HFFc6 (cell line): ENCODE results near the gene PSD2. TPM values are rescaled to one million over a fixed set of nuclear protein-coding genes. Genes with fewer than 3 reads are reported as not detected.

Experiments used
- DNase-seq: peaks from one replicate; pipeline ENCODE4 v3.0.0-alpha.2; 2018
- H3K27ac Mint-ChIP-seq: 2 replicates; pipeline ENCODE4 v1.8.0; 2020; ENCODE audit warnings: mild to moderate bottlenecking, mixed read lengths
- H3K27me3 Mint-ChIP-seq: 2 replicates; pipeline ENCODE4 v1.8.0; 2021; ENCODE audit warnings: mild to moderate bottlenecking, moderate library complexity, mixed read lengths; ENCODE audit not compliant: insufficient read depth
- H3K36me3 Mint-ChIP-seq: 2 replicates; pipeline ENCODE4 v1.8.0; 2021; ENCODE audit warnings: low read depth, mixed read lengths
- H3K4me1 Mint-ChIP-seq: 2 replicates; pipeline ENCODE4 v1.8.0; 2020; ENCODE audit warnings: low read depth, mixed read lengths
- H3K4me3 Mint-ChIP-seq: 2 replicates; pipeline ENCODE4 v1.8.0; 2020; ENCODE audit warnings: mild to moderate bottlenecking, moderate library complexity, mixed read lengths
- H3K9me3 Mint-ChIP-seq: 2 replicates; pipeline ENCODE4 v1.8.0; 2020; ENCODE audit warnings: mild to moderate bottlenecking, mixed read lengths
- CTCF ChIP-seq: fragments of 200-600 bp; sonication (generic); IDR thresholded peaks from 2 replicates; pipeline ENCODE4 v1.5.0; 2021; ENCODE audit warnings: antibody characterized with exemption, mild to moderate bottlenecking
- total RNA-seq, 6 experiments: library from RNA; stranded (reverse); fragmentation: NEBNext Ultra II Directional; extraction: Animal tissue kit (Norgen Biotek cat#: 25700); gene quantifications; 2 replicates in 1 of 6; 3 replicates in 5 of 6; pipeline ENCODE4 v1.2.3, GENCODE V29; 2021

The PSD2 gene
- total RNA-seq, 6 experiments from 2014 or later: 0.02 to 0.14 (median 0.07) TPM; not detected in 1

- DNase-seq: no peak
- H3K36me3 Mint-ChIP-seq: no peaks in the 10 kb centered on the region
- H3K27ac Mint-ChIP-seq: no peak overlapping the region
- peaks cover 39% of the 10 kb centered on the region for H3K27me3 Mint-ChIP-seq
- TF ChIP-seq CTCF: no peak
- H3K4me1 Mint-ChIP-seq: no peaks in the 10 kb centered on the region
- H3K4me3 Mint-ChIP-seq: no peak overlapping the region
- no peaks in the 10 kb centered on the region for H3K9me3 Mint-ChIP-seq
These were observed 61.1 kb downstream of the PSD2 start for GRCh38 chr5:139856714-139857113.

GRCh38 chr5:139859013-139859412, 63.4 kb downstream of the PSD2 start:
- Mint-ChIP-seq H3K27me3 (peaks cover 32% of the 10 kb centered on the region), H3K9me3 (no peaks in the 10 kb centered on the region), H3K4me1 (no peaks in the 10 kb centered on the region), H3K4me3 (no peak overlapping the region), H3K36me3 (no peaks in the 10 kb centered on the region), H3K27ac (no peak overlapping the region)
- DNase-seq: no peak
- no peak for TF ChIP-seq CTCF

GRCh38 chr5:139861021-139861888, 65.6 kb downstream of the PSD2 start:
- no peak for DNase-seq
- H3K4me3 Mint-ChIP-seq: no peak overlapping the region
- TF ChIP-seq CTCF: no peak
- no peak overlapping the region for H3K27ac Mint-ChIP-seq
- no peaks in the 10 kb centered on the region for H3K36me3 Mint-ChIP-seq
- H3K9me3 Mint-ChIP-seq: no peaks in the 10 kb centered on the region
- peaks cover 17% of the 10 kb centered on the region for H3K27me3 Mint-ChIP-seq
- H3K4me1 Mint-ChIP-seq: no peaks in the 10 kb centered on the region

- Mint-ChIP-seq H3K9me3 (no peaks in the 10 kb centered on the region), H3K4me3 (no peak overlapping the region), H3K36me3 (no peaks in the 10 kb centered on the region), H3K4me1 (no peaks in the 10 kb centered on the region), H3K27ac (no peak overlapping the region), H3K27me3 (peaks cover 21% of the 10 kb centered on the region)
- DNase-seq: no peak
- TF ChIP-seq CTCF: no peak
These were observed 66.2 kb downstream of the PSD2 start for GRCh38 chr5:139861889-139862207.

- TF ChIP-seq CTCF: no peak
- Mint-ChIP-seq H3K27ac (no peak overlapping the region; the same call in 1 of the 2 replicates), H3K4me3 (no peak overlapping the region), H3K9me3 (no peaks in the 10 kb centered on the region), H3K4me1 (no peaks in the 10 kb centered on the region), H3K27me3 (peaks cover 22% of the 10 kb centered on the region), H3K36me3 (no peaks in the 10 kb centered on the region)
- peak; percentile 80 for DNase-seq
These were observed 66.7 kb downstream of the PSD2 start for GRCh38 chr5:139862313-139862712.
